CD4-positive, alpha-beta T cell treated with Interleukin-2 at 100 ng/mL for 4 hours (primary cell): Measurements from ENCODE around the gene BABAM2.
"Not testable (repeated sequence)": the region's sequence is repeated elsewhere in the genome, so short reads cannot be mapped to it uniquely, and the experiment has no call there.

Experiments
- DNase-seq: peaks from one replicate; pipeline ENCODE4 v3.0.0-alpha.2; 2020; ENCODE audit warnings: low spot score

BABAM2 gene

DNA sequence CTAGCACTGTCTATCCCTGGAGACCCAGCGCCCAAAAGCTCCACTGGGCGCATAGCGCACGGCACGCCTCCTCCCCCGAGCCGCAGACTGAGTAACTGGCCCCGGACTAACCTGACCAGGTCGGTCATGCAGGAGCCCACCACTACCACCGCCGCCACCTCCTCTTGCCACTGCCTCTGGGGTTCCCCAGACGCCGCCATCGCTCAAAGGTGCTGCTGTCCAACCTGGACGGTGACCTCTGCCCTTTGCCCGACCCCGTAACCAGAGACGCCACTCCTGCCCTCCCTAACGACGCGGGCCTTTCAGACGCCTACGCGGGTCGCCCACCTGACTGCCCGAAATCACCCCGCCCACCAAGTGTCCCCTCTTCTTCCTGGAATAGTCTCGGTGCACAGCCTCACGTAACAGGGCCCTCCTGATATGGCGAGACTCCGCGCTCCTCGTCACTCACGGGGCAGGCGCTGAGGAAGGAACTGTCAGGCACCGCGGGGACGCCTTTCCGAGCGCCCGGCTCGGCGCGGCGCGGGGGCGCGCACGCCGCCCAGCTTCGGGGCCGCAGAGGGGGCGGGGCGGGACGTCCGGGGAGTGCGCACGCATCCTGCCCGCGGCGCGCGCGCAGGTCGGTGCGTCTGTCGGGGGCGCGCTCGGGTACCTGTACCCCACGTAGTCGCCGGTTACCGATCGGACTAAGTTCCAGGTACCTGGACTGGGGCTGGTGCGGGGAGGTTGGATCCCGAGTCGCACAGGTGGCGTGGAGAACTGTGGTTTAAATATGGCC, at the start of gene BABAM2, which contains the start of gene RBKS:
Gene BABAM2 (plus strand): TSS at position 584 of the 778 bp plus-strand sequence. CDS start 3,828 bp downstream, outside the sequence.
Gene RBKS (minus strand): TSS at position 242 of the 778 bp plus-strand sequence. CDS start 42 bp downstream, at position 200.
- peak; percentile 90 for DNase-seq

DNA sequence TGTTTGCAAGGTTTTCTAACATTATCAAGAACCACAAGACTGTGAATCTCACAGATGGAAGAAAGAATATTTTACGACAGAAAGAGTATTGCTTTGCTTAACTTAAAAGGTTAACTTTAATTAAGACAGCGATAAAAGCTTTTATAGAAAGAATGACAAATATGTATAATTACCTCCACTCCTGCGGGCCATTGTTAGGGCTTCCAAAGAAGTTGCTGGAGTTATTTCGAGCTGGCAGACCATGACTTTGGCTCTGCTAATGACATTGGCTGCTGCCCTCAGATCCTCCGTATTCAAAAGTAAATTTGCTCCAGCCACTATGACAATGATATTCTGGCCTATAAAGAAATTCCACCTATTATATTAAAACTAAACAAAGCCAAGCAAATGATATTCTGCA, 47.6 kb upstream of the BABAM2 start:
- DNase-seq: no peak

DNA sequence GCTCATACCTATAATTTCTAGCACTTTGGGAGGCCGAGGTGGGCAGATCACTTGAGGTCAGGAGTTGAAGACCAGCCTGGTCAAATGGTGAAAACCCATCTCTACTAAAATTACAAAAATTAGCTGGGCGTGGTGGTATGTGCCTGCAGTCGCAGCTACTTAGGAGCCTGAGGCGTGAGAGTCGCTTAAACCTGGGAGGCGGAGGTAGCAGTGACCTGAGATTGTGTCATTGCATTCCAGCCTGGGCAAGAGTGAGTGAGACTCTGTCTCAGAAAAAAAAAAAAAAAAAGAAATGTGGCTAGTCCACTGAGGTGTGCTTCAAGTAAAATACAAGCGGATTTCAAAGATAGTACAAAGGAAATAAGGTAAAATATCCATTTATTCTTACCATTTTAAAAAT, 46.5 kb upstream of the BABAM2 start:
- DNase-seq: no peak

DNA sequence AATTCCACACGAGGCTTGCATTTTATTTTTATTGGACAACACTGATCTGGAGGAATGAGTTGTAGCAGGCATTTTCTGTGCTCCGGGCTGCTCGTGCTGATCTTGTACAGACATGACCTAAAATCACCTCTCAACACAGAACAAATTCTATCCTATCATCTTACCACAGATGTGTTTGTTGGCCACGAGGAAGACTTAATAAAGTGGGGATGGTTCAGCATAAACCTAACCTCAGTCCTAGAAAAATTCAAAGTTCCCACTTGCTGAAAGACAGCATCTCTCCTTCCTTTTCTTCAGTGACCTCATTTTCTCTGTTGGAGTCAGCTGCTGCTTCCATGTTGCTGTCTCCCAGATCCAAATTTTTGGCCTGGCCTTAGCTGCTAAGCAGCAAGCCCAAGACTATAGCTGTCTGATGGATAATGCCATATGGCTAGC, 45.7 kb upstream of the BABAM2 start:
- DNase-seq: no peak

DNA sequence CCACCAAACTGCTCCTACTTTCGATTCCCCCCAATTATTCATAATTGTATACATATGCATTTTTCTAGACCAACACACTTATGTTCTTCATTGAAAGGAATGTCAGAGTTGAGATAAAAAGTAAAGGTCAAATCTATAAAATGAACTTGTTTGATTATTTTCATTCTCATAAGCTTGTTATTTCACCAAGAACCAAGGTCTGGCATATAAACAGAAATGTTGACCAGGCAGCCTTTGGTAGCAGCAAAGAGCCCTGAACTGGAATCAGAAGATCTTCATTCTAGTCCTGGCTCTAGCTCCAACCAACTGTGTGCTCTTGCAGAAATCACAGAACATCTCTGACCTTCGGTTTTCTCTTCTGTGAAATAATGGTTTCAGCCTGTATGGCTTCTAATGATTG, 43.2 kb upstream of the BABAM2 start:
- no peak for DNase-seq

DNA sequence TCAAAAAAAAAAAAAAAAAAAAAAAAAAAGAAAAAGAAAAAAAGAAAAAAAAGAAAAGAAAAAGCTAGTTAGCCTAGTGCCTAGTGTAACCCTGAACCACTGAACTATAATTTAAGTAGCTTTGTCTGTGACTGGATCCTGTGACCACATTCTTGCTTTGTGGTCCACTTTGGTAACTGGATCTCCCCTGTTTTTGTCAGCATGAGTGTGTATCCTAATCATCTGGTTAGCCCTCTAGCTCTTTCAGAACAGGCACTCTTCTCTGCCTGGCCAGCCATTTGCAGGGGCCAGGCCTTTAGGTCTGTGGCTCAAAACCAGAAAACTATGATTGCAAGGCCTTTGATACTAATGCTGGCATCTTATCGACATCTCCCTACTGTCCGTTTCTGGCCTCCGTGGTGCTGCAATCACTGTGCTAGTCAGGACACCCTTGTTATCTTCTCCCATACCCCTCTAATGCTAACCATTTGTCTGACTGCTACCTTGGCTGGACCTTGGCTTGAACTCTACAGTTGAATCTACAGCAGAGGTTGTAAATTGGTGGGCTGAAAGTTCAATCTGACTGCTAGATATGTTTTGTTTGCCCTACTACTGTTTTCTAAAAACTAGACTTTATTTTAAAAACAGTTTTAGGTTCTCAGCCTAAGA, 40.8 kb upstream of the BABAM2 start:
- DNase-seq: no peak

DNA sequence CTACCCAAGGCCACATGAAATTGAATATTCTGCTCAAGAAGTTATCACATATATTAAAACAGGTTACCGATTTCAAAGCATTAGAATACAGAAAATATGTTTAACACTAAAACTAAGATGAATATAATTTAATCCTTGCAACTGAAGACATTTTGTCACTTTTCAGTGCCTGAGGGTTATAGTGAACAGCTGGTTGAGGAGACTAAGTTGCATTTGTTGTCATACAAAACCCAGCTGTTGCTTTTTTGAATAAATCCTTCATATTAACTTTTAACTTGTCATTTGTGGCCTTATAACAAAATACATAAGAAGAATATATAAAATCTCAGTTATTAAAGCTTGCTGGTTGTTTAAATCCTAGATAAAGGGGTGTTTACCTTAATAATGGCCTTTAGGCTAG, 37.8 kb upstream of the BABAM2 start:
- DNase-seq: no peak

DNA sequence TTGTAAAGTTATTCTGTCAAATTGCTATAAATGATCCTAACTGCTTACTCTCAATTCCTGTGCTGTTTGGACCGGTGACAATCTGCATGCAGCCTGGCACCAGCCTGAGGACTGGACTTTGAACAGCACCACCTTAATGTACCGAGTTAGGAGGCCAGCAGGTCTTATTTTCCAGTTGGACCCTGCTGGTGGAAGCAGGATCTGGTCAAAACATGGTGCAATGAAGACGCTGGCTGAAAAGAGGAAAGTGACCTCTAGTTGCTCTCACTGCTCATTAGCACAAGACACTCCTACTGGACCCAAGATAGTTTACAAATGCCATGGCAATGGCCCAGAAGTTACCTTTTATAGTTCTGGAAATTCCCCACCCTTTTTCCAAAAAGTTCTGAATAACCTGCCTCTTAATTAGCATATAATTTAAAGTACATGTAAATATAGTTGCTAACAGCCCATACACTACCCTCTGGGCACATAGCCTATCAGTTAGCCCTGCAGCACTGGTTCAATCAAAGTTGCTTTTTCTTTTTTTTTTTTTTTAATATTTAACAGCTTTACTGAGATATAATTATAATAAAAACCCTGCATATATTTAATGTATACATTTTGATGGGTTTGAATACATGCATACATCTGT, 36.2 kb upstream of the BABAM2 start:
- DNase-seq: no peak

DNA sequence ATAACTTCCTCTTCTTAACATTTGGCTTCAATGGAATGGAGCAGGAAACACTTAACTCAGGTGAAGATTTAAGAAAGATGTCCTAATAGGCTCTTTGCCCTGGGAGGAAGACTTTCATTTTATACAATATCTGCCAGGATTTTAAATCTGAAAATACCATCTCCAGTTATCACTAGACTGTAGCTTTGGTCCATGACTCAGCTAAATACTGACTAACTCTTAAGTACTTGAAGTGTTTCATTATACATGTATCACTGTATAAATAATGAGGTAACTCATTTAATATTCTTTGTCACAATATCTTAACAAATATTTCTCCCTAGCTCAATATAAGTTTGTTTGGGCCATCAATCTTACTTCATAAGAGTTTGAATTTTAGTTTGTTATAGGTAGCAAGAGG, 35.1 kb upstream of the BABAM2 start:
- DNase-seq: no peak

DNA sequence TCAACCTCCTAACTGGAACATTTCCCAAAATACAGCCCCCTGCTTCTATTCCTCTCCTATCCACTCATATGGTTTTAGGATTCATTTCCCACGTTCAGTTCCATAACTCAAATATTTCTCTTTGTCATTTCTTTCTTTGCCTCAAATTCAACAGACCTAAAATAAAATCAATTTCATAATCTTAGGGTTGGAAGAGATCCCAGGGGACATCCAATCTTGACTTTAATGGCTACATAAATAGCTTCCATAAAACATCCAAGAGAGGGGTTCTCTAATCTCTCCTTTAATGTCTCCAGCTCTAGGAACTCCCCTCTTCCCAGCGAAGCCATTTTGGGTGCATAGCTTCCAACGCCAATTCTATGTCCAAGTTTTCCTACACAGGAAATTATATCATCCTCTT, 34.1 kb upstream of the BABAM2 start:
- DNase-seq: no peak

DNA sequence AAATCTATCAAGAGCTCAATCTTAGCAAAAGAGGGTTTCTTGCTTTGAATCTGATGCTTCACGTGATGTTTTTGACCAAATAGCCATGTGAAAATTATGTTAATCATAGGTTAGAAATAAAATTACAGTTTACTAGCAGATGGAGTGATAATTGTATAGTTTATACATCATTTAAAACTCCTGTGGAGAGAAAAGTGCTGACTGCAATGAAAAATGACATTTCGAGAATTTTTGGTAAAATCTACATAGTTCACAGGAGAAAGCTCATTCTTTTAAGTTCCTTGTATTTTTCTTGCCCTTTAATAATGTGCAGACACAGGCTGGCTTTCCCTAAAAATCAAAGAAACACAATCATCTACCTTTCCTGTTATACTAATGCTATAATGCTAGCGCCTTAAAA, 33.6 kb upstream of the BABAM2 start:
- no peak for DNase-seq

DNA sequence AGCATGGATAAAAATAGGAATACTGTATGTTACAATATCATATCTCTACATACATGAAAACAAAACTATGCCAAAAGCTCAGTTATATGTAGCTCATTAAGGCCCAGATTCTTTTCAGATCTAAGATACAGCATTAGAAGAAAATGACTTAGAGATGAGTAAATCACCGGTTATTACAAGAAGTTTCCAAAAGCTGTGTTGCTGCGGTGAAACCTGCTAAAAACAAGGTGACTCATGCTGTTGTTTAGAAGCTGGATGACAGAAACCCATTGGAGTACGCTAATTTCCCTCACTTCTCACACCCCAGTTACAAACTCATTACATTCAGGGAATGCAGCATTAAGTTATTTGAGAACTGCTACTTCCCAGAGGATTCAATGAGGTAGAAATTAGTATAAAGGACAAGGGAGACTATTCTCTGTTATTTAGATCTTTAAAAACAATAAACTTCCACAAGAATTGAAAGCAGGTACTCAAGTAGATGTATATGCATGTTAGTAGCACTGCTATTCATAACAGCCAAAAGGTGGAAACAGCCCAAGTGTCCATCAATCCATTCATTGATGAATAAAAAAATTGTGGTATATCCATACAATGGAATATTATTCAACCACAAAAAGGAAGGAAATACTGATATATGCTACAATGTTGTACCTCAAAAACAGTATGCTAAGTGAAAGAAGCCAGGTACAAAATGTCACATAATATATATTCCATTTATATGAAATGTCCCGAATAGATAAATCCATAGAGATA, 32.9 kb upstream of the BABAM2 start:
- no peak for DNase-seq

DNA sequence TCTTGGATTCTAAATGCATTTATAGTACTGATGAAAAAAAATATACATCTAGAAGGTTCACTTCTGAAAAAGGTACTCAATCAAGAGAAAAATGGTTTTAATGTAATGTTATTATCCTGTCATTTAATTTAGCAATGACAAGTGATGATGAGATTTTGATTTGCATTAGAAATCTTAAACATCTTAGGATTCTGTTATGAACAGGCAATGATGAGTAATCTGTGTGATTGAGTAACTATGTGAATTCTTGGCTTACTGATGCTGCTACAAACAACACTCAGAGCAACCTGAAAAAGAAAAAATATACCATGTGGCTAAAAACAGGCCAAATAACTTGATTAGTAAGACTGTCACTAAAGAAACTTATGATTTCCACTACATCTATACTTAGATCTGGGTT, 30.4 kb upstream of the BABAM2 start:
- no peak for DNase-seq

DNA sequence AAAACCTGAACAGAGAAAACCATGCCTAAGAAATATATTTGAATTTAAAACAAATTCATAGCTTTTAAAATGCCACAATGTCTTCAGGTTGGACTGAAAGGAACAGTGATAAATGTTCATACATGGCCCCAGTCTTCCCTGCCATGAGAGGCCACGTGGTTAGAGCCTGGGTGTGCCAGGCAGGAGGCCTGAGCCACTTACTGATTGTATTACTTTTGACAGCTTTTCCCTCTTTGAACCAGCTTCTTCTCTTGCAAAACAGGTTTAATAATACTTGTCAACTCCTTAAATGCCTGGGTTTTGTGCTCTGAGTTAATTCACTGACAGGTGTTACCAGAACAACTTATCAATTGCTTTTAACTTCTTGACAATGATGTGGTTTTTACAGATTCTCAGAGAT, 27.4 kb upstream of the BABAM2 start:
- no peak for DNase-seq

DNA sequence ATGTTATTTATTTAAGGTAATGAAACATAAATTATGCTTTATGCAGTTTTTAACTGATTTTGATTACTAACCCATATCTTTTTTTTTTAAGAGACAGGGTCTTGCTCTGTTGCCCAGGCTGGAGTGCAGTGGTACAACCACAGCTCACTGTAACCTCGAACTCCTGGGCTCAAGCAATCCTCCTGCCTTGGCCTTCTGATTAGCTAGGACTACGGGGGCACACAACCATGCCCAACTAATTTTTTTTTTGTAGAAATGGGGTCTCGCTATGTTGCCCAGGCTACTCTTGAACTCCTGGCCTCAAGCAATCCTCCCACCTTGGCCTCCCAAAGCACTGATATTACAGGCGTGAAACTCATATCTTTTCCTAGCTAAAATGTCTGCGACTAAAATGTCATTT, 26.6 kb upstream of the BABAM2 start:
- not testable (repeated sequence) for DNase-seq

DNA sequence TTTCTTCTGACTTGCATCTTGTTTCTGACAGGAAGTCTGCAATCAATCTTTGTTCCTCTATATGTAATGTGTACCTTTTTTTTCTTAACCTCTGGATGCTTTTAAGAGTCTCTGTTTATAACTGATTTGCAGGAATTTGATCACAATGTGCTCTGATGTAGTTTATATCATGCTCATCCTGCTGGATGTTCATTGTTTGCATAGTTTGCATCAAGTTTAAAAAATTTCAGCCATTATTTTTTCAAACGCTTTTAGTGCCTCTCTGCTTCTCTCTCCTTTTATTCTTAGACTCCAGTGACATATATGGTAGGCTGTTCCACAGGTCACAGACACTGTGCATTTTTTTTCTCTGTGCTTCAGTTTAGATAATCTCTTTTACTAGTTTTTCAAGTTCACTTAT, 24.3 kb upstream of the BABAM2 start:
- no peak for DNase-seq

DNA sequence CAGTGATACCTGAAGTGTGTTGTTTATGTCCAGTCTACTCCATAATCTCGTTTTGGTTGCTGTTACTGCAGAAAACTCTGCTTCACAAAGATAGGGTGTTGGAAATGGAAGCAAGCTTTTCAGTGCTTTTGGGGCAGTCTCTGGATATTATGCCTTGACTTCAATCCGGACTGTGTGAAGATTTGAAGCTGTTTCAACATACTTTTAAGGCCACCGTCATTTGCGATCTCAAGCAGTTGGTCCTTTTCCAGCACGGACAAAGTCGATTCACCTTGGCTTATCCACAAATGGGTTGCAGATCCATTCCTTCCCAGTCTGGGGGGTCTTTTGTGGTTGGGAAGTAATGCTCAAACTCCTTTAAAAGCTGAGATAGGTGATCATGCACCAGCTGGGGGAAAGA, 20.8 kb upstream of the BABAM2 start:
- no peak for DNase-seq

DNA sequence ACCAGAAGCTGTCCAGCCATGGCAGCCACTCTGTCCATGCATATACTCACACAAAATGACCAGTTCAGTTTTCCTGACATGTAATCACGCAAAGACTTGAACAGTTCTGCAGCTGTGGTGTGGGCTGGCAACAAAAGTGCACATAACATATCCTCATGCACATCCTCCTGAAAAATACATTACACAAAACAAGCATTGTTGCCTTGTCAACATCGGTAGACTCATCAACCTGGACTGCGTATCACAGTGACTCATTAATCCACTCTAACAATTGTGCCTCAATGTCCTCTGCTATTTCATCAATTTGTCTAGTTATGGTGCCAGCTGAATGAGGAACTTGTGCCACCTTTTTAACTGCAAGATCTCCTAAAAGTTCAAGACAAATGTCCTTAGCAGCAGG, 19.8 kb upstream of the BABAM2 start:
- DNase-seq: no peak

DNA sequence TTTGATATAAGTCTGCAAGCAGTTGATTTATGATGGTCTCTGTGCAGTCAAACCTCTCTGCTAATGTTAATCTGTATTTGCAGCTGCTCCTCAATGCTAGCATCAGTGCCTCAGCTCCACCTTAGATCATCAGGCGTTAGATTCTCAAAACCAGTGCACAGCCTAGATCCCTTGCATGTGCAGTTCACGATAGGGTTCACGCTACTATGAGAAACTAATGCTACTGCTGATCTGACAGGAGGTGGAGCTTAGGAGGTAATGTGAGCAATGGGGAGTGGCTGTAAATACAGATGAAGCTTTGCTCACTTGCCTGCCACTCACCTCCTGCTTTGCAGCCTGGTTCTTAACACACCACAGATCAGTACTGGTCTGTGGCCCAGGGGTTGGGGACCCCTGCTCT, 18.7 kb upstream of the BABAM2 start:
- DNase-seq: no peak

DNA sequence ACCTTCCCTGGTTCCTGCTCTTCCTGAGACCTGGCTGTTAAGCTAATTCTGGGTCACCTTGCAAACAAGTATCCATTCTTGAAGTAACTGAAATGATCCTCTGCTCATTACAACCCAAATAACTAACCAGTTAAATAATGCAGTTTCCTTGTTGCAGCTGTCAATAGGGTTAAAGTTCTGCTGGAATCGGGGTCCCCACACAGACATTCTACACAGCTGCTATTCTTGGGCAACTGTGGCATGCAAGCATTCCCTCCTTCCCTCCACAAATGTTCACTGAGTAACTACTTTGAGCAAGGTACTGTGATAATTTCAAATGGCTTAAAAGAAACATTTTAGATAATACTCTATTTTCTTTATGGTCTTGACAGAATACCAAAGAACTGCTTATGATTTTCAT, 17.4 kb upstream of the BABAM2 start:
- DNase-seq: no peak

DNA sequence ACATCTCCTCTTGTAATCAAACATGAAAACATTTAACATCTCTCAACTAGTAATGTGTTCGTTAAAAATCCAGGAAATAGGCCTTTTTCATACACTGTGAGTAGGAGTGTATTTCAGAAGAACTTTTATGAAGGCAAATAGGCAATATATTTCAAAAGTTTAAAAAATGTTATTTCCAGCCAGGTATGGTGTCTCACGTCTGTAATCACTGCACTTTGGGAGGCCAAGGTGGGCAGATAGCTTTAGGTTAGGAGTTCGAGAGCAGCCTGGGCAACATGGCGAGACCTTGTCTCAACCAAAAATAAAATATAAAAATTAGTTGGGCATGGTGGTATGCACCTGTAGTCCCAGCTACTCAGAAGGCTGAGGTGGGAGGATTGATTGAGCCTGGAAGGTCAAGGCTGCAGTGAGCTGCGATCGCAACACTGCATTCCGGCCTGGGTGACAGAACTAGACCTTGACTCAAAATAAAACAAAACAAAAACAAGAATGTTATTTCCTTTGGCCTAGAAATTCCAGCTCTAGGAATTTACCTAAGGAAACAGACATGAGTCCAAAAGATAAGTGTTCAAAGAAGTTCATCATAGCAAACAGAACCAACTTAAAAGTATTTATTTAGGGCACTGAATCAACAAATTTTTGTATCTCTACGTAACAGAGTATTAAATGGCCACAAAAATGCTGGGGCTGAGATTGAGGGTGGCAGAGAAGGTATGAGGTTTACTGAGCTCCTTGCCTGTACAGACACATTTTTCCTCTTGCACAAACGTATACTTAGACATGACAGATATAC, 15.2 kb upstream of the BABAM2 start:
- no peak for DNase-seq

DNA sequence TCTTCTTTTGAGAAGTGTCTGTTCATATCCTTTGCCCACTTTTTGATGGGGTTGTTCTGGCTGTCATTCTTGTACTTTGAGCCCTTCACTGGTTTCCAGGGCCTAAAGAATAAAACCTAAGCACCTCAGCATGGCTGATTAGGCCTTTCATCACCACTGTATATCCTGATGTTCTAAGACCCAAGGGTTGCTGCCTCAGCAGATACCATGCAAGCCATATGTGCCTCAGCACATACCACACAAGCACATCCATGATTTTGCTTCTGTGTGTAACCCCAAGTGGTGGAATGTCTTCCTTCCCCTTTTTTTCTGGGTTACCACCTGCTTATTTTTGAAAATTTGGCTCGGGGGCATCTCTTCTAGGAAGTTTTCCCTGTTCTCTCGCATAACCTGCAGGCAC, 11.7 kb upstream of the BABAM2 start:
- DNase-seq: no peak
